ENCODE data around the gene PLEKHA6.

The PLEKHA6 gene

DNA sequence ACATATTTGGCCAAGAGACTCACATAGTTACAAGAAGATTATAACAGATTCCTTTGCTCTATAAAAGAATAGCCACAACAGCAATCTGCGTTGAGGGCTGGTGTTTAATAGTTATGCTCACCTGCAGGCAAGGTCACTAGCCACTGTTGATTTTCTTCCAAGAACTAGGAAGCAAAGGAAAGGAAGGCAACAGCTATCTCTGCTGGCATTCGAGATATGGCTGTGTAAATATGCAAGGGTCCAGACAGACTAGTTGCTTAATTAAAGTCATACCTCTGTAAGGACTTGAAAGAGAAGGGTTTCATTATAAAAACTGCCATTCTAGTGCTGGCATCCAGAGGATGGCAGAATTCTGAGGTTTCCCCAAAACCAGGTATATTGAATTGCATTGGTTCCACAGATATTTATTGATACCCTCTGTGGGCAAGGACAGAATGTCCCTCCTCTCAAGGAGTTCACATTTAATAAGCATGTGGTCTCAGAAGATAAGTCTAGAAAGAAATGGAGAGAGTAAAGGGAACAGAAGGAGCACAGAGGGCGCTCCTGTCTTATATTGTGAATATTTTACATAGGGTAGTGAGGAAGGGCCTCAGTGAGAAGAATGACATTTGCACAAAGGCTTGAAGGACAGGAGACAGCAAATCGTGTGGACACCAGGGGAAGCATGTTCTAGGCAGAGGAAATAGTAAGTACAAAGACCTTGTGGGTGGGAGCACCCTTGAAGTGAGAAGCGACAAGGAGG lies 23.6 kb upstream of the PLEKHA6 start:
- DNase-seq (ENCODE audit: extremely low read depth in 1 of 2, low read depth in 1 of 2), result no peak

DNA sequence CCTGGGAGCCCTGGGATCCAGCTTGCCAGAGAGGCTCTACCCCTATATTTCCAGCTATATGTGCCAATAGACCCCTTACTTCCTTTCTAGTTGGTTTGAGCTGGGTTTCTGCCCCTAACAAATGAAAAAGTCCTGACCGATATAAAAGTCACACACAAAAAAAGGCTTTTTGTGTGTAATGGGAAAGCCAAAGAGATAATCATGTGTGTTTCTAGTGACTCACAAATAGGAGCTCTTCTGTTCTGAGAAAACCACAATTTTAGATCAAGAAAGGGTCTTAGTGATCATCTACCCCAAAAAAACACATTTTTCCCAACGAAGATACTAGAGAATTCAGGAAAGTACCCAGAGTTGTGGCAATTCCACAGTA lies 23.0 kb upstream of the PLEKHA6 start:
- no peak for DNase-seq (ENCODE audit: extremely low read depth in 1 of 2, low read depth in 1 of 2)

DNA sequence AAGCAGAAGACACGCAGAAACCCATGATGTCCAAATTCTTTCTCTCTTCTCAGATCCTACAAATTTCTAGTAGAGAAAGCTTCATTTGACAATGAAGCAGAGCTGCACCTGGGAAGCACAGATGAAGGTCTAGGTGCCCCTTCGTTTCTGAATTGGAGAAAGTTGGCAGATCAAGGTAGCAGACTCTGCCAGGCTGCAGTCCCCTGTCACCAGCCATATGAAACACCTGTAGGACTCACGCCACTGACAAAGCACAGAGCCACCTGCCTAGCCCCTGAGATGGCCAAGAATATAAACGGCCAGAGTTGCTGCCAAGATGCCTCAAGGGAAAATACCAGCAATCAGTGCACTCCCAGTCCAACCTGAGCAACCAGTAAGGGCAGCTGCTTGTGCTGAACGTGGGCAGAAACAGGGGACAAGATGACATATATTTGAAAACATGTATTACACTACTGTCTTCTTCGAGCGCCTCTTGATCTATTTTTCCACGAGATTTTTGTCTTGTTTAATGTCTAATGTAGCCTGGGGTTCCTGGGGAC lies 20.6 kb upstream of the PLEKHA6 start:
- no peak for DNase-seq (ENCODE audit: extremely low read depth in 1 of 2, low read depth in 1 of 2)

DNA sequence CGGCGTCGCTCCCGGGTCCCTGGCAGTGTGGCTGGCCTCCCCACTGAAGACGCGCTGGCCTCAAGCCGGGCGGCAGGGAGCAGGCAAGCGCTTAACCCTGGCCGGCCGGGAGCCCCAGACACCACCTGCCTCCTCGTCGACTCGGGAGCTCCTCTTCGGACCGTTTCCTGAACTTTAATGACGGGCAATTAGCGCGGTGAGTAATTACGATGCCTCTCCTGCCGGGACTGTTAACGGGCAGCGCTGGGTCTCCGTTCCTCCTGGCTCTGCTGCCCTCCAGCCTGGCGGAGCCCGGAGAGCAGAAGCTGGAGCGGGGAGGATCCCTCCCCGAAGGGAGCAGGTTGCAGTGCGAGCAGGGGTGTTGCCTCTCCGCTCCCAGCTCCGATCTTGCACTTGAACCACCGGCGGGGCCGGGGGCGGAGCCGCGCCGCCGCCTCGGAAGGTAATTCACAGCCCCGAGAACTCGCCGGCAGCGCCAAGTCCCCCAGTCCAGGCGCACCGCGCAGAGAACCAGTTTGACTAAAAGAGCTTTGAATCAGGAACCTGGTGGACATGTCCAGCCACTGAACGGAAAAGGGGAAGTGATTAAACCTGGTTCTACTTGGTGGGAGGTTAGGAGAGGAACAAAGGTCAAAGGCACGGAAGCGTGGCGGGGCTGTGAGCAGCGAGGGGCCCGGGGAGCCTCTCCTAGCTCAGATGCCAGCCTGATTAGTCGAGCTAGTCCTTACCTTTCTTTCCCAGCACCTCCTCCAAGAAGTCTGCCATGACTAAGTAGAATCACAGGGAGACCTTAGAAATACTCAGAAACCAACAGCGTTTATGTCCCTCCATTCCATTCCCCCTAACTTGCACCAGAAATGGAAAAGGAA lies 18.3 kb upstream of the PLEKHA6 start:
- peak in 1 of 2 donors; percentile 25 for DNase-seq (ENCODE audit: extremely low read depth in 1 of 2, low read depth in 1 of 2)

DNA sequence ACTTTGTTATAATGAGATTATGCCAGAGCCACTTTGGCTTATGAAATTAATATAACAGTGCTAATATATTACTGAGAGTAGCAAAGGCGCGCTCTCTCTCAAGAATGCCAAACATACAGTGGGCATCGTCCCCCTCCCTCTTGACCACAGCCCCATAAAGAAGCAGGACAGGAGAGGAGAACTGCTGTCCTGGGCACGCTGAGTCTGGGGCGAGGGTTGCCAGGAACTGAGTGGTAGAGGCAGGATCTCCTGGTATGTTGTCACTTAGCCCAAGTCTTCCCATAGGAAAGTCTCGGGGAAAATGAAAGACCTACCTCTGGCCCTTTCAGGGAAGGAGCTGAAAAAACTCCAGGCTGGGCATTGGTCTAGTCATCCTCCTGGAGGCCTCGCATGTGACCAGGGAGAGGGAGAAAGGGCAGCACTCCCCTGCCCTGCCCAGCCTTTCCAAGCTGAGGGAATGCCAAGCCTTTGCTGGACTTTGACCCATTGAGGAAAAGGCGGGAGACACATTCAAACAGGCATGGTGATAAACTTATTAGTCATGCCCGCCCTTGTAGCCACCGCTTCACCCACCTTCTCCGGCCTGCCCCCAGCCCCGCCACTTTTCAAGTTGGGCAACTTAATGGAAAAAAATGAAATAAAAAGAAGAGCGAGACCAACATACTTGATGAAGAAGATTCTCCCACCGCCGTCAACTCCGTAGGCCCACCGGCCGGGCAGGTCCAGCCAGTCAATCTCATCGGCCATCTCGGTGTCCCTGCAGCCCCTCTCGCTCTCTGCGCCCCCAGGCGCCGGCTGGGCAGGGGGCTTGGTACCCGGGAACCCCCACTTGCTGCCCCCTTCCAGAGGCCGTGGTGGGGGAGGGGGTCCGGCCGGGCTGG lies 17.4 kb upstream of the PLEKHA6 start:
- no peak for DNase-seq (ENCODE audit: extremely low read depth in 1 of 2, low read depth in 1 of 2)

DNA sequence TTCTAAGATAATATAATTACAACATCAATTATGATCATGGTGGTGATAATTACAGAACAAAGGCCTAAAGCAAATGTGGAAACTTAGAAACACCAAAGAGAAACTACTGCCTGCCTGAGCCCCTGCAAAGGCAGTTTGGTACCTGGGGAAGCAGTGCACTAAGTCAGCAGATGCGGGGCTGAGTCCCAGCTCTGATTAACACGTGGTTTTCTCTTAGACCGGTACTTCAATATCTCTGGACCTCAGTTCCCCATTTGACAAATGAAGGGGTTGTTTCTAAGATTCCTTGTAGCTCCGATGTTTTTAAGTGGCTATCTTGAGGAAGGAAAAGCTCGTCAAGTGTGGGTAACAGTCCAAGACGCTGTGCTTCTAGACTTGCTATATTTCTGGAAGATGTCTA lies 16.7 kb upstream of the PLEKHA6 start:
- DNase-seq (ENCODE audit: extremely low read depth in 1 of 2, low read depth in 1 of 2), result no peak

DNA sequence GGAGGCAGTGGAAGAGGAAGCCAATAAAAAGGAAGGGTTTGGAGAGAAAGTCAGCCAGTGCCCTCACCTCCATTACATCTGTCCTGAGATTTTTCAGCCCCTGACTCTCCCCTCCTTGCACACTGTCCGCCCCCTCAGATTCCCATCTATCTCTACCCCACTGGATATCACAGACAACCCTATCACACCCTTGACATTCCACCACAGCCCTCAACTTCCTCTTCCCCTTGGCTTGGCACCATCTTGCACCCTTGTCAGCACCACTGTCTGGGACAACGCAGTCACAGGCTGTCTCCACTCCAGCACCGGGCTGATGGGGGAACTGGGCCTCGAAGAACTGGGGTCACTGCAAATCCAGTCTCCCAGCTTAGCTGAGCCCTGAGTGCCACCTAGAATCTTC lies 14.2 kb upstream of the PLEKHA6 start:
- DNase-seq (ENCODE audit: extremely low read depth in 1 of 2, low read depth in 1 of 2), result no peak

DNA sequence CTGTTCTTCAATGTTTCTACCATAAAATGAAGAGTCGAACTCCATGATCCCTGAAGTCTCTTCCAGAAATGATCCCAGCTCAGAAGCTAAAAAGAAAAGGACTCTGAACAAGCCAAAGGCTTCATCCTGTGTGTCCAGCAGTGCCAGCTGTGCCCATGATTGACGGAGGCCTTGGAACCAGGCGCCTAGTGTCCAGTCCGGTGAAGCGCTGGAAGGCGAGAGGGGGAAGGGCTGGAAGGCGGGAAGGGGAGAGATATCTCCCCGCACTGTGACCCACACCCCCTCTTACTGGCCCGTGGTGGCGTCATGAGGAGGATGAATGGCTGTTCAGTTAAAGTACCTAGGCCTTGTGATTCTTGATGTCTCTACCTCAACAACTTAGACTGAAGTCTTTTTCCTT lies 10.4 kb upstream of the PLEKHA6 start:
- DNase-seq (ENCODE audit: extremely low read depth in 1 of 2, low read depth in 1 of 2), result no peak

DNA sequence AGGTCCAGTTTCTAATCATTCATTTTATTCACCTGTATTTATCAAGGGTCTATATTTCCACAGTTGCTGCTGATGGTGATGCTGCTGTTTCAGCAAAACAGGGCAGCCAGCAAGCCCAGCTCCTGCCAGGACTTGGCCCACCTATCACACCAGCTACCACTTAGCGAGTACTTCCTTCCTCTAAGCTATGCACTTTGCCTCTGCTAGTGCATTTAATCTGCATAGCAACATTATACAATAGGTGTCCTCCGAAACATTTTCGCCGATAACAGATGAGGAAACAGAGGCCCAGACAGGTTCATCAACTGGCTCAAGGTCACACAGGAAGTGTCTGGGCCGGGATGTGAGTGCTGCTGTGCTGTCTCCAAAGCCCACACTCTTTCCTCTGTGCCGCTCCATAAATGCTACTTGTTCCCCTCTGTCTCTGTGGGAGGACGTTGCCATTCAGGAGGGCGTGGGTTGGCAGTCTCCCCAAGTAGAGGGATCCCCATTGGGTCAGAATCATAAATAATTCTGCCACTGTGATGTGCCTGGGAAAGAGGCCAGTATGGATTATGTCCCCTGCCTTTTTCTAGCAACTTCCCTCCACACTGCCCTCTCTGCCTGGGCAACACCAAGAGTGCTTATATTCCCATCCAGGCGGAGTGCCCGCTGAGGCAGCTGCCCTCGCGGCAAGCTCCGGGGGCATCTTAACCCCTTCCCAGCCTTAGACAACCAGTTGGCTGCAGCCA lies 9.4 kb upstream of the PLEKHA6 start:
- no peak for DNase-seq (ENCODE audit: extremely low read depth in 1 of 2, low read depth in 1 of 2)

DNA sequence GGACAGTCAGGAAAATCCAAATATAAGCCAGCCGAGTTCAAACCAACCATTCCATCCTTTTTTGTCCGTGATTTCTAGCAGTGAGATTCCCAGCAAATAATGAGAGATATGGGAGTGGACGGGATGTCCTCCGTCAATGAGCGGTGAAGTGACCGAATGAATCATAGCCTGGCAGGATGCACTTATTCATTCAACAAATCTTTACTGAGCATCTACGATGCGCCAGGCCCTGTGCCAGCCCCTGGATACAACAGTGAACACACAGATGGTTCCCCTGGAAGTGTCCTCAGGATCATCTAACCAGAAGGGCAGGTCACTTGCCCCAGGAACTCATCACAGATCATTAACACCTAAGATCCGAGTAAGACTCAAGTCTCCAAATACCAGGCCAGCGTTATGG lies 8.2 kb upstream of the PLEKHA6 start:
- DNase-seq (ENCODE audit: extremely low read depth in 1 of 2, low read depth in 1 of 2), result no peak

DNA sequence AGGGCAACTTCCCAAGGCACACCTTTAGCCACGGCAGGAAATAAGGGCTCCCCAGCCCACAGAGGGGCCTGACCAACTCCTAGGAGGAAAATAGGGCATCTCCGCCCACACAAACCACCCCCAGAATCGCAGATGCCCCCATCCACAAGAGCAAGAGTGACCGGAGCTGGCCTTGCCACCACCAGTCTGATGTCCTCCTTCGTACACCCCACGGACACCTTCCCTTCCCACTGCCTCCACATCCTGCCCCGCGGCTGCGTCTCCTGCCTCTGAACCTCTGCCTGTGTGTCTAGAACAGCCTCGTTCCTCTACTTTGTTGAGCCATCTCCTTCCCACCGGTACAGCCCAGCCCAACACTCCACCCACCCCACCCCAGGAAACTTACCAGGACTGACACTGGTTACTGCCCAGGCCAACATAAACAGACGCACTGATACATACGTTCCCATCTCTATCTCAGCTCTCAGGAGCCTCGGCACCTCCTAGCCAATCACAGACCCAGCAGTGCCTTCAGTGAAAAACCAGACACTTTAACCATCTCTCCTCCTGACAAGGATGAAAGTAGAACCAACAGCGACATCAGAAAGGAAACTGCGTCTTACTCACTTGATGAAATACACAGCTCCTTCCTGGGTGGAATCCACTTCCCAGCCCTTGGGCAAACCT lies 7.6 kb upstream of the PLEKHA6 start:
- no peak for DNase-seq (ENCODE audit: extremely low read depth in 1 of 2, low read depth in 1 of 2)

DNA sequence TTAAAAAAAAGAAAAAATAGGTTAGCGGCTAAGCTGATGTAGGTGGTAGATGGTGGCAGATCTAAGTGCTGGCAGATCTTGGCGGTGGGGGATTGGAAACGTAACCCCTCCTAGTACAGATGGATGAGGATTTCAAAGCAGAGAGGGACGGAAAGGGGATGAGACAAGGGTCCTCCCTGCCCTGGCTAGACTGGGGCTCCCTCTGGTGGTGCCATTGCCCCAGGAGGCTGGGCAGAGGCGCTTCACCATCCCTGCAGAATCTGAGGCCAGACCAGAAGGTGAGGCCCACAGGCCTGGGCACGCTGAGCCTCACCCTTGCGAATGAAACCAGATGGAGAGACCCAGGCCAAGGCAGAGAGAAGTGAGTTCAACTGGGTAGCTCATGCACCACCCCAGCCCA lies 7.0 kb upstream of the PLEKHA6 start:
- no peak for DNase-seq (ENCODE audit: extremely low read depth in 1 of 2, low read depth in 1 of 2)

DNA sequence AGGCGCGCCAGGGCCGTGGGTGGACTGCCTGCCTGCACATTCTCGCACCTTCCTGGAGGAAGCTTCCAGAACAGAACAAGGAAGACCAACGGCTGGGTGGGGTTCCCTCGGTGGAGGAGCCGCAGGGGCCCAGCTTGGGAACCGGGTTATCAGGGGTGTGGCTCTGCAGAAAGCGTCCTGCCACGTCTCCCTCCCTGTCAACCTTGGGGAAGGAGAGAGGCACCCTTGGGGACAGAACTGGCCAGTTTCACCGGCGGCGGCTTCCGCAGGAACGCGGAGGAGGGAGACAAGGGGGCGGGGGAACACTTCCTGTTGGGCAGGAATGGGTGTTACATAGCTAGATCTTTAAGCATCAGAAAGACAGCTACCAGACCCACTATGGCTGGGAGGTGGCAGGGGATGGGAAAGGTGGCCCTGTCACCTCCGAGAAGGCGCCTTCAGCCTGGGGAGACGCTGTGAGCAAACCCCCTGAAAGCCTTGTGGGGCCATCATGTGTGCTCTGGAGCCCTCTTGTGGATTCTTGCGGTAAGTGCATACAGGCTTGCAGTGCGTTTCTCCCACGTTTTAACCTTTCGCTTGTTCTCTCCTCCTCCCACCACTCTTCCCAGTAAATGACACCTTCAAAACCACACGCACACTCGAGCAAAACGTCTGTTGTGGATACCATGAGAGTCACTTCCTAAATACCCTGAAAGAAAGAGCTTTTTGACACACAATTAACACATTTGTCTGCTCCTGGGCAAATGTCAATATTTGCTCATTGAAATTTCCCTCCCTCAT lies 3.8 kb upstream of the PLEKHA6 start:
- peak; percentile 41 to 45 for DNase-seq (ENCODE audit: extremely low read depth in 1 of 2, low read depth in 1 of 2)

DNA sequence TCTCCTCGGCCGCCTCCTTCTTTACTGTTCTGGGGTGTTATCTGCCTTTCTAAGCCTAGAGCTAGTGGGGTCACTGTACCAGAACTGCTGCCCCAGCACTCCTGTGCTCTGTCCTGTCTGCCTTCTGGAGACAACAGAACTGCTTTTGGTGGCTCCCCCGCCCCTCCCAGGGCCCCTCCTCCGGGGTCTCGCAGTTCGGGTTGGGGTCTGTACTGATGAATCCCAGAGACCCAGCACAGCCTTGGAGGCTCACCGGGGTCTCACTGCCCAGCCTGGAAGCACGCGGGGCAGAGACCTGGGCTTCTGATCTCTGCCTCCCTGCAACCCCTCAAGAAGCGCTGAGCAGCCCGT lies 3.2 kb upstream of the PLEKHA6 start:
- DNase-seq (ENCODE audit: extremely low read depth in 1 of 2, low read depth in 1 of 2), result no peak

DNA sequence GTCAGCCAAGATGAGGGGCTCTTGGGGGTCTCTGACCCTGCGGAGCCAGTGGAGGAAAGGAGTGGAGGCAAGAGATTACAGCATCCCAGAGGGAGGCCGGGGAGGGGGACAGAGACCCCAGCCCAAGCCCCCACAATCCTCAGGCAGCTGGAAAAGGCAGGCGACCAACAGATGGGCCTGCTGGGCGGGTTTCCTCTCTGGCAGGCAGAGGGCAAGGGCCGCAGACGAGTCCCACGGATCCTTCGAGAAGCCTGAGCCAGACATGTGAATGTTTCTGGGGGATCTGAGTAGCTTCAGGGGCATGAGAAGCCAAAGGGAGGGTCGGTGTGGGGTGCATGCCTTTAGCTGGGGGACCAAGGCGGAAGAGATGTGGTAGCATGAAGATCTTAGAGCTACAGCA lies 2.1 kb upstream of the PLEKHA6 start:
- DNase-seq (ENCODE audit: extremely low read depth in 1 of 2, low read depth in 1 of 2), result no peak

DNA sequence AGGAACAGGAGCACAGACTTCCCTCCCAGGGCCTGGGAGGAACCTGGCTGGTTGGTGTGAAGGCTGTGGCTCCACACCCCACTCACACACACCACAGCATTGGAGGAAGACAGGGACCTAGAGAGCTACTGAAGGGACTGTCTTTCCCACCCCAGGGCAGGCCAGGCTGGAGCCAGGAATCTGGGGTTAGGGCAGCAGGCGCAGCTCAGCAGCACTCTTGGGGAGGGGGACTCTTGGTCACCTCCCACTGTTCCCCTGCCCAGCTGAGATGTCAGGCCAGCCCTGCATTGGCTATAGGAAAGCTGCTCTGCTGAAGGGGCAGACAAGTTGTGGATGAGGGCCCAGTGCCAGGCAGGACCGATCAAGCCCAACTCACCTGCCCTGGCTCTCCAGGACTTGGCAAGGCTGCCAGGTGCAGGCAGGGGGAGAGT lies 1.6 kb upstream of the PLEKHA6 start:
- no peak for DNase-seq (ENCODE audit: extremely low read depth in 1 of 2, low read depth in 1 of 2)

DNA sequence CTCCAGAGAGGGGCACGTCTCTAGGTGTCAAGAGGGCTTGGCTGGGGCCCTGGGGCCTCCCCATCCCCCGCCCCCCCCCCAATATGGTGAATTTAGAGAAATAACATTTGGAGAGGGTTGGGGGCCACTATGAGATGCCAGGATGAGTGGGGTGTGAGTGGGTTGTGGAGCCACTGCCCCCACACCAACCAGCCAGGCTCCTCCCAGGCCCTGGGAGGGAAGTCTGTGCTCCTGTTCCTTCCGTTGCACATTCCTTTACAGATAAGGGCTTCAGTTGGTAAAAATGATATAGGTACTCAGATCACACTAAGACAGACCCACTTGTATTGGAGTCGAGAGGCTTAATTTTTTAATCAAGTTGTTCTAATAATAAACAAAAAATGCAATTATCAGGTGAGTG lies 585 bp upstream of the PLEKHA6 start:
- DNase-seq (ENCODE audit: extremely low read depth in 1 of 2, low read depth in 1 of 2), result no peak

DNA sequence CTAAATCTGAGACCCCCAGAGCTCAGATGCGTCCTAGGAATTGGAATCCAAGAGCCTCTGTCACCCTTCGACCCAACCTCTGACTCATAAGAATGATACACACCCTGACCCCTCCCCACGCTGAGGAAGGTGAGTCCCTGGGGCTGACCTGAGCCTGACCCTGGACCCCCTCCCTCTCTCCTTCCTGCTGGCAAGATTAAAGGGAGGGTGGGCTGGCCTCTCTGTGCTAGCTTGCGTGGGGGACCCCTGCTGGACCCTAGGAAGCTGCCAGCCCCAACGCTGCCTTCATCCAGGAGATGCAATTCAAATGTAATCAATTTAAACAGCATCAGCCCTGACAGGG lies 627 bp downstream of the PLEKHA6 start:
- no peak for DNase-seq (ENCODE audit: extremely low read depth in 1 of 2, low read depth in 1 of 2)

DNA sequence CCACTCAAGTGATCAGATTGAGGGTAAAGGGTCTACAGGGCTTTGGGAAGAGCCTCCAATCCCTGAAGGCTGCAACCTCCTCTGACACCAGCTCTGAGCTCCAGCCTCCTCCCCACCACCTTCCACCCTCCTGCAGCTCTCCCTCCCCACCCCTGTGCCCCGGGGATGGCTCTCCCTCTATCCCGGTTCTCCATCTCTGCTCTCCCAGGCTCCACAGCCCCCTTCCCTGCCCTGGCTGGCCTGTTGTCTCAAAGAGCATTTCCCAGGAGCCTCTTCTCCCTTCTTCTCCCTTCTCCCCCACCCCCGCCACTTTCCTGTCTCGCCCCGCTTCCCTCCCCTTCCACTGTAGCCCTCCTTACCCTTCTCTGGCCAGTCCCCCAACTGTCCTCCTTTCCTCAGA lies 1.1 kb downstream of the PLEKHA6 start:
- no peak for DNase-seq (ENCODE audit: extremely low read depth in 1 of 2, low read depth in 1 of 2)

Data from activated CD8-positive, alpha-beta memory T cell treated with anti-CD3 and anti-CD28 coated beads for 1 hour (primary cell).